ENCODE results near the gene ROBO1. TPM values are rescaled to one million over a fixed set of nuclear protein-coding genes. Genes with fewer than 3 reads are reported as not detected.
"Not testable (repeated sequence)": the region's sequence is repeated elsewhere in the genome, so short reads cannot be mapped to it uniquely, and the experiment has no call there.

Gene ROBO1
- total RNA-seq, 1 experiment from 2014 or later, result 34.5 TPM

DNA sequence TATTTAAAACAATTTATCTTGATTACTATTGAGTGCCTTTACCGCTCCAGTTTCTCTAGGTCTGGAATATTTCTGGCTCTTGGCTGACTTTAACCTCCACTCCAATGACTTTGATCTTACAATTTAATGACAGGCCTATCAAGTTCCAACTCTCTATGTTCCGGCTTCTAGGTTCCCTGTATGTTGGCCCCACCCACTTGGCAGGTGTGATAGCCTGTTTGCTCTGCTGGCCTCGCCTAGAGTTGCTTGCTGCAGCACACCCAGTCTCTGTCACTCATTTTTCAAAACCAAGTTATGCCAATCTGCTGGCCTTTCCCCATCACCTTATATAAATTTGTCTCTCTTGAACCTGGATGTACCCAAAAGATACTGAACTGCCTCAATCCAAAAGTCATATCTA lies 428.0 kb downstream of the ROBO1 start:
- Histone ChIP-seq H3K27me3 (ENCODE audit: control insufficient read depth, insufficient read depth, low read length) (no peaks in the 10 kb centered on the region), H3K36me3 (replicated peaks; ENCODE audit: control insufficient read depth, insufficient read depth, low read length) (no peaks in the 10 kb centered on the region), H3K4me3 (ENCODE audit: insufficient read depth, low read depth, low read length) (no peak overlapping the region)
- DNase-seq, result no peak

- DNase-seq, result no peak
- H3K4me3 ChIP-seq (ENCODE audit: insufficient read depth, low read depth, low read length), result no peak overlapping the region
- no peaks in the 10 kb centered on the region for H3K36me3 ChIP-seq (replicated peaks; ENCODE audit: control insufficient read depth, insufficient read depth, low read length)
- no peaks in the 10 kb centered on the region for H3K27me3 ChIP-seq (ENCODE audit: control insufficient read depth, insufficient read depth, low read length)
These were observed 430.0 kb downstream of the ROBO1 start for GRCh38 chr3:79337798-79338197.

GRCh38 chr3:79329154-79329553 lies 438.6 kb downstream of the ROBO1 start:
- no peaks in the 10 kb centered on the region for H3K36me3 ChIP-seq (replicated peaks; ENCODE audit: control insufficient read depth, insufficient read depth, low read length)
- no peaks in the 10 kb centered on the region for H3K27me3 ChIP-seq (ENCODE audit: control insufficient read depth, insufficient read depth, low read length)
- no peak overlapping the region for H3K4me3 ChIP-seq (ENCODE audit: insufficient read depth, low read depth, low read length)
- DNase-seq, result no peak

GRCh38 chr3:79326642-79327041 lies 441.2 kb downstream of the ROBO1 start:
- no peaks in the 10 kb centered on the region for H3K36me3 ChIP-seq (replicated peaks; ENCODE audit: control insufficient read depth, insufficient read depth, low read length)
- H3K4me3 ChIP-seq (ENCODE audit: insufficient read depth, low read depth, low read length), result no peak overlapping the region
- H3K27me3 ChIP-seq (ENCODE audit: control insufficient read depth, insufficient read depth, low read length), result no peaks in the 10 kb centered on the region
- DNase-seq, result no peak

DNA sequence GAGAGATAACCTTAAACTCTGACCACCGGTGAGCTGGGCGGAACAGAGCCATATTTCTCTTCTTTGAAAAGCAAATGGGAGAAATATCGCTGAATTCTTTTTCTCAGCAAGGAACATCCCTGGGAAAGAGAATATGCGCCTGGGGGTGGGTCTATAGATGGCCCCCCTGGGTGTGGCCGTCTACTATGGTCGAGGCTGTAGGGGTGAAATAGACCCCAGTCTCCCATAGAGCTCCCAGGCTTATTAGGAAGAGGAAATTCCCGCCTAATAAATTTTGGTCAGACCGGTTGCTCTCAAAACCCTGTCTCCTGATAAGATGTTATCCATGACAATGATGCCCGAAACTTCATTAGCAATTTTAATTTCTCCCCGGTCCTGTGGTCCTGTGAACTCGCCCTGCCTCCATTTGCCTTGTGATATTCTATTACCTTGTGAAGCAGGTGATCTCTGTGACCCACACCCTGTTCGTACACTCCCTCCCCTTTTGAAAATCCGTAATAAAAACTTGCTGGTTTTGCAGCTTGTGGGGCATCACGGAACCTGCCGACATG lies 441.9 kb downstream of the ROBO1 start:
- not testable (repeated sequence) for H3K4me3 ChIP-seq (ENCODE audit: insufficient read depth, low read depth, low read length)

GRCh38 chr3:79317551-79318518 lies 450.0 kb downstream of the ROBO1 start:
- Histone ChIP-seq H3K4me3 (ENCODE audit: insufficient read depth, low read depth, low read length) (no peak overlapping the region), H3K27me3 (ENCODE audit: control insufficient read depth, insufficient read depth, low read length) (no peaks in the 10 kb centered on the region), H3K36me3 (replicated peaks; ENCODE audit: control insufficient read depth, insufficient read depth, low read length) (no peaks in the 10 kb centered on the region)
- DNase-seq, result no peak

More for the DNA sequence above, 441.9 kb downstream of the ROBO1 start:
- not testable (repeated sequence) for H3K27me3 ChIP-seq (ENCODE audit: control insufficient read depth, insufficient read depth, low read length); DNase-seq; H3K36me3 ChIP-seq (replicated peaks; ENCODE audit: control insufficient read depth, insufficient read depth, low read length)

- no peak overlapping the region for H3K4me3 ChIP-seq (ENCODE audit: insufficient read depth, low read depth, low read length)
- no peaks in the 10 kb centered on the region for H3K36me3 ChIP-seq (replicated peaks; ENCODE audit: control insufficient read depth, insufficient read depth, low read length)
- no peaks in the 10 kb centered on the region for H3K27me3 ChIP-seq (ENCODE audit: control insufficient read depth, insufficient read depth, low read length)
- no peak for DNase-seq
These were observed 452.8 kb downstream of the ROBO1 start for GRCh38 chr3:79314962-79315361.

DNA sequence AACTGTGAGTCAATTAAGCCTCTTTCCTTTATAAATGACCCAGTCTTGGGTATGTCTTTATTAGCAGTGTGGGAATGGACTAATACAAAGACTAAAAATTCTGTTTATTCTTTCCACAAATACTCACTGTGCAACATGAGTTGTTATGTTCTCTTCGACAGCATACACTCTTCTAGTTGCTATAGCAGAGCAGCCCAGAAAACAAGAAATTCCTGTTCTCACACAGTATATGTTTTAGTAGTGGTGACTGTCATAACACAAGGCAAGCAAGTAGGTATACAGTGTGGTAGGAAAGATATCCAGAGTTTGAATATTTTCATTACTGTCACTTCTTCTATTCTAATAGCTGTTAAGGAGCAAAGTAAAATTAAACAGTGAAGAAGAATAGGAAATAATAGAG lies 453.3 kb downstream of the ROBO1 start:
- Histone ChIP-seq H3K27me3 (ENCODE audit: control insufficient read depth, insufficient read depth, low read length) (no peaks in the 10 kb centered on the region), H3K4me3 (ENCODE audit: insufficient read depth, low read depth, low read length) (no peak overlapping the region), H3K36me3 (replicated peaks; ENCODE audit: control insufficient read depth, insufficient read depth, low read length) (no peaks in the 10 kb centered on the region)
- DNase-seq, result no peak

- Histone ChIP-seq H3K36me3 (replicated peaks; ENCODE audit: control insufficient read depth, insufficient read depth, low read length) (no peaks in the 10 kb centered on the region), H3K27me3 (ENCODE audit: control insufficient read depth, insufficient read depth, low read length) (no peaks in the 10 kb centered on the region), H3K4me3 (ENCODE audit: insufficient read depth, low read depth, low read length) (no peak overlapping the region)
- no peak for DNase-seq
These were observed 457.8 kb downstream of the ROBO1 start for GRCh38 chr3:79310016-79310415.

DNA sequence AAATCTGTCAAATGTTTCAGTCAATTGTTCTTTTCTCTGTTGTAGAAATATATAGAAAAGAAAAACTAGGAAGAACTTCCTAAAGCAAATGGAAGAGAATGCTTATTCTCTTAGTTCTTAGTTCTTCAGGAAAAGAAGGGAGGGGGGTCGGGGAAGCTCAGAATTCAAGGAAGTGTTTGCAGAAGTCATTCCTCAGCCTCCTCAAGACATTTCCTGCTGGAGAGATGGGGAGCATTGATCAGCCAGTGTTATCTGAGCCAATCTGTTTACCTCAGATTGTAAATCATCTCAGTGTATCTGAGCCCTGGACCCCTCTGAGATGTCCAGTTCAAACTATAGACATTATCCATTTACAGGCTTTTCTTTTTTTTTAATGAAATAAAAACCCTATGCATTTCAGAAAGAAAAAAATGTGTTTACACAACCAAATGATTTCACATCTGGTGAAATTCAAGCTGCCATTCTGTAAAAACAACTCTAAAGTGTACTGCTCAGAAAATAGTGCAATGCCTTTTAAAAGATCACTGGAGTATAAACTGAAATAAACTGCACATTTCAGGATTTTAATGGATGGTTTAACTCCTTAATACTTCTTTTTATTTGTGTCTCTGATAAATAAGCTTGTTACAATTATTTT lies 460.7 kb downstream of the ROBO1 start:
- Histone ChIP-seq H3K27me3 (ENCODE audit: control insufficient read depth, insufficient read depth, low read length) (no peaks in the 10 kb centered on the region), H3K4me3 (ENCODE audit: insufficient read depth, low read depth, low read length) (no peak overlapping the region), H3K36me3 (replicated peaks; ENCODE audit: control insufficient read depth, insufficient read depth, low read length) (no peaks in the 10 kb centered on the region)
- no peak for DNase-seq

DNA sequence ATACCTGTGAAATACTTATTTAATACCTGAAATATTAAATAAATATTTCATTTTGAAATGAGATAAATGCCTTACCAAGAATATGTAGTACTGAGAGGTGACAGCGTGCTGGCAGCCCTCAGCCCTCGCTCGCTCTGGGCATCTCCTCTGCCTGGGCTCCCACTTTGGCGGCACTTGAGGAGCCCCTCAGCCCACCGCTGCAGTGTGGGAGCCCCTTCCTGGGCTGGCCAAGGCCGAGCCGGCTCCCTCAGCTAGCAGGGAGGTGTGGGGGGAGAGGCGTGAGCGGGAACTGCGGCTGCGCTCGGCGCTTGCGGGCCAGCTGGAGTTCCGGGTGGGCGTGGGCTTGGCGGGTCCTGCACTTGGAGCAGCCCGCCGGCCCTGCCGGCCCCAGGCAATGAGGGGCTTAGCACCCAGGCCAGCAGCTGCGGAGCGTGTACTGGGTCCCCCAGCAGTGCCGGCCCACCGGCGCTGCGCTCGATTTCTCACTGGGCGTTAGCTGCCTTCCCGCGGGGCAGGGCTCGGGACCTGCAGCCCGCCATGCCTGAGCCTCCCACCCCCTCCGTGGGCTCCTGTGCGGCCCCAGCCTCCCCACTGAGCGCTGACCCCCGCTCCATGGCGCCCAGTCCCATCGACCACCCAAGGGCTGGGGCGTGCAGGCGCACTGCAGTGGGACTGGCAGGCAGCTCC lies 467.7 kb downstream of the ROBO1 start:
- not testable (repeated sequence) for H3K36me3 ChIP-seq (replicated peaks; ENCODE audit: control insufficient read depth, insufficient read depth, low read length); DNase-seq; H3K4me3 ChIP-seq (ENCODE audit: insufficient read depth, low read depth, low read length); H3K27me3 ChIP-seq (ENCODE audit: control insufficient read depth, insufficient read depth, low read length)

- Histone ChIP-seq H3K4me3 (ENCODE audit: insufficient read depth, low read depth, low read length) (no peak overlapping the region), H3K27me3 (ENCODE audit: control insufficient read depth, insufficient read depth, low read length) (no peaks in the 10 kb centered on the region), H3K36me3 (replicated peaks; ENCODE audit: control insufficient read depth, insufficient read depth, low read length) (no peaks in the 10 kb centered on the region)
- DNase-seq, result no peak
These were observed 470.4 kb downstream of the ROBO1 start for GRCh38 chr3:79297245-79297960.

GRCh38 chr3:79286882-79287281 lies 480.9 kb downstream of the ROBO1 start:
- no peaks in the 10 kb centered on the region for H3K27me3 ChIP-seq (ENCODE audit: control insufficient read depth, insufficient read depth, low read length)
- no peaks in the 10 kb centered on the region for H3K36me3 ChIP-seq (replicated peaks; ENCODE audit: control insufficient read depth, insufficient read depth, low read length)
- no peak for DNase-seq
- H3K4me3 ChIP-seq (ENCODE audit: insufficient read depth, low read depth, low read length), result no peak overlapping the region

DNA sequence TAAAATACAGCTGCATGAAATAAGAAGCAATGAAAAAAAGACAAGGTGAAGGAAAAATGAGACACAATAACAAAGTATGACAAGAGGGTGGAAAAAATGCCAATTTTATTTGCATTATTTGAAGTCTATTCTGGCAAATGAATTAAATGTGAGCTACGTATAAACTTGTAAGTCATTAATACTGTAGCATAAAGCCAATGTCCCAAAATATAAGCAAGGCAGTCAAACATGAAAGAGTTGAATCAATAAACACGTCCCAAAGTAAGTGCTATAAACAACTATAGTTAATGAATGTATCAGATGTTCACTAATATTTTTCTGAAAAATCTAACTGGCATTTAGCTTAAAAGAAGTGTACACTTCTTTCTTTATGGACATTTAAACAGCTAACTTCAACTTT lies 481.9 kb downstream of the ROBO1 start:
- Histone ChIP-seq H3K4me3 (ENCODE audit: insufficient read depth, low read depth, low read length) (no peak overlapping the region), H3K36me3 (replicated peaks; ENCODE audit: control insufficient read depth, insufficient read depth, low read length) (no peaks in the 10 kb centered on the region), H3K27me3 (ENCODE audit: control insufficient read depth, insufficient read depth, low read length) (no peaks in the 10 kb centered on the region)
- no peak for DNase-seq

Data from H7 (cell line).